NCI-H1105 treated with DMSO at 0.1 percent for 48 hours (cell line): ENCODE data around the gene PRAF2.
A peak's percentile ranks its signal among the peaks of the same experiment; 100 is the strongest.

ENCODE experiments used
- DNase-seq: peaks from one replicate; lab custom pipeline; 2025; lab: John Stamatoyannopoulos, UW

PRAF2 gene, protein sequence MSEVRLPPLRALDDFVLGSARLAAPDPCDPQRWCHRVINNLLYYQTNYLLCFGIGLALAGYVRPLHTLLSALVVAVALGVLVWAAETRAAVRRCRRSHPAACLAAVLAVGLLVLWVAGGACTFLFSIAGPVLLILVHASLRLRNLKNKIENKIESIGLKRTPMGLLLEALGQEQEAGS

DNA sequence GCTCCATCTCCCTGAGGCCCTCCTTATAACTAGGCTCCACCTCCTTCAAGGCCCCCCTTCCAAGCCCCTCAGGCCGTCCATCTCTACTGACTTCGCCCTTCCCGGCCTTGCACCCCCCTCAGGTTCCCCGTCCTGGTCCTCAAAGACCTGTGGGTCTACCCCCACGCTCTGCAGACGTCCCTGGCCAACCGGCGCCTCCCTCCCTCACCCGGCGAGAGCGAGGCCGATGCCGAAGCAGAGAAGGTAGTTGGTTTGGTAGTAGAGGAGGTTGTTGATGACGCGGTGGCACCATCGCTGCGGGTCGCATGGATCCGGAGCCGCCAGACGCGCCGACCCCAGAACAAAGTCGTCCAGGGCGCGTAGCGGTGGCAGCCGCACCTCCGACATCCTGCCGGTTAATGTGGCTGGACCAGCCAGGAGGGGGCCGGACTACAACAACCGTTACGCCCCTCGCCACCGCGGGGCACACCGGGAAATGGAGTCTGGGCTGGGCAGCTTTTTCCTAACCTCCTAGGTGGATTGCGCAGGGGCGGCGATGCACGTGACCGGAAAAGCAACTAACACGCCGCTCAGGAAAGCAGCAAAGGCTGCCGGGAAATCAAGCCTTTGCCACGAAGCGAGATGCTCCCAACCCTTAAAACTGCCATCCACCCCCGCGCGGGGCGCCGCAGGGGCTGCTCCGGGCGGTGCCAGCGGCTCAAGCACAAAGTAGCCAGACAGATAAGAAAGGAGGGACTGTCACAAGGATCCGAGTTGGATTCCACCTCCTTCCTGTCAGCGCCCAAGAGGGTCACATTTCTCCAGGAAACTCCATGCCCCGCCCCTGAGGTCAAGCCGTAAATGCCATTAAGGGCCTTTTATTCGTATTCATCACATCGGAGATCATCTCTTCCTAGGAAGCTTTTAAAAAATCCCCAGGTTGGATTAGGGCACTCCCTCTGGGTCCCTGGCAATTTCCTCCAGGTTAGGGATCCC is at the start of gene PRAF2:
Gene PRAF2, minus strand, starts transcription at position 402 of the 975 bp plus-strand sequence. Its CDS starts 15 bp downstream, at position 387.
- peak; percentile 84 for DNase-seq

DNA sequence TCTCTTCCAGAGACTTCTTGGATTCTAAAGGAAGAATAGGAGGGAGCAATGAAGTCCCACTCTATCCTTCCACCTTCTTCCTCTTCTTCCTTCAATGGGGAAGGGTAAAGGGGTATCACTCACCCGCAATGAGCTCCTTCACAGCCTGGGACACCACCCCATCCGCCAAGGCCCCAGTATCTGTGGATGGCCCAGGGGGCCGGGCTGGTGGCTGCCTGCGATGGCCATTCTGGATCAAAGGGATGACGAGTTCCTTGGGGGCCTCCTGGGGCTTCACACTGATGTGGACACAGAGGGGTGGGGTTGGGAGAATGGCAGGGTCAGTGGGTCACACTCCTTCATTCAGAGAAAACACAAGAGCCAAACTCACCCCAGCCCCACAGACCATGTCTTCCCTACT is 48.7 kb upstream of the PRAF2 start:
- no peak for DNase-seq

- no peak for DNase-seq
These were observed 46.3 kb upstream of the PRAF2 start for GRCh38 chrX:49120091-49120490.

- no peak for DNase-seq
These were observed 43.8 kb upstream of the PRAF2 start for GRCh38 chrX:49117581-49117980.

DNA sequence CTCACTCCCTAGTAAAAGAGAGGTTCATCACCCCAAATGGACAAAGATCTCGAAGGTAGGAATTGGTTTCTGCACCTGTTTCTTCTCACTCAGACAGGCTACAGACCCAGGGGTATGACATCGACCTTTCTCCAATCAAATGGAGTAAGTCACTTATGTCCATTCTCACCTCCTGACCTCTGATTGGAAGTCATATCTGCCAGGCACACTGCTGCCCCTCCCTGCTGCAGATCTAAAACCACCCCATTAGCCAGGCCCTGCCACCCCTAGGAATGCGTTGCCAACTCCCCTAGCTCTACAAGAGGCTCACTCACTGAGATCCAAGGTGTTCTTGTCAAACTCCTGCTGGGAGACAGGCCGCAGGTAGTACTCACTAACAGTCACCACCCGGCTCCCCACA is 42.9 kb upstream of the PRAF2 start:
- DNase-seq, result no peak

- no peak for DNase-seq
These were observed 42.3 kb upstream of the PRAF2 start for GRCh38 chrX:49116076-49116475.

- no peak for DNase-seq
These were observed 38.0 kb upstream of the PRAF2 start for GRCh38 chrX:49111791-49112190.

- no peak for DNase-seq
These were observed 36.6 kb upstream of the PRAF2 start for GRCh38 chrX:49110417-49110816.

- no peak for DNase-seq
These were observed 34.8 kb upstream of the PRAF2 start for GRCh38 chrX:49108641-49109040.

DNA sequence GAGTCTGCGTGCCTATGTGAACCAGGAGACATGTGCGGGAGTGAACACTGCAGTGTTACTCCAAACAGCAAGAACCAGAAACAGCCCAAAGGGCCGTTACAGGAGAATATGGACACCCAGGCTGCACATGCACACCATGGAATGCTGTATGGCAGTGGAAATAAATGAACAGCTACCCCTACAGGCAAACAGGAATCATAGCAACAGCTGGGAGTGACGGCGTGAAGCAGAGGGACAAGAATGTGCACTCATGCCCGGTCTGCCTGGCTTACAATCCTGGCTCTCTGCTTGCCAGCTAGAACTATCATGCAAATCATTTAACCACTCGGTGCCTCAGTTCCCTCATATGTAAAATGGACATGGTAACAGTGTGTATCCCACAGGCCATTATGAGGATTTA is 33.1 kb upstream of the PRAF2 start:
- no peak for DNase-seq

GRCh38 chrX:49106296-49106695 is 32.5 kb upstream of the PRAF2 start:
- no peak for DNase-seq

- DNase-seq, result no peak
These were observed 29.8 kb upstream of the PRAF2 start for GRCh38 chrX:49103637-49104036.

DNA sequence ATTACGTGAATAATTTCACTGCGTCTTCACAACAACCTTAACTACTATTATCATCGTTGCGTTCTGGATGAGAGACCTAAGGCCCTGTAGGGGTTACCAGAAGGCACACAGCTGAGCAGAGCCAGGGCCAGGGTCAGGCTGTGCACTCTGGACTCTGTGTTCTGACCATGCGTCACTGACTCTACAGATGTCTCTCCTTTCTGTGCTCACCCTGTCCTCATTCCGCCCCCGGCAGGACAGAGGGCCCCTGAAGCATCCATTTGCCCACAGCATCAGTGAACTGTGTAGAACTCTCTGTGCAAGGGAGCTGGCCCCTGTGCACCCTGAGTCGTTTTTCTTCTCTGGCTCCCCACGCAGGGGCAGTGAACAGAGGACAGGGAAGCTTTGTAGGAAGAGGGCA is 28.4 kb upstream of the PRAF2 start:
- DNase-seq, result no peak

DNA sequence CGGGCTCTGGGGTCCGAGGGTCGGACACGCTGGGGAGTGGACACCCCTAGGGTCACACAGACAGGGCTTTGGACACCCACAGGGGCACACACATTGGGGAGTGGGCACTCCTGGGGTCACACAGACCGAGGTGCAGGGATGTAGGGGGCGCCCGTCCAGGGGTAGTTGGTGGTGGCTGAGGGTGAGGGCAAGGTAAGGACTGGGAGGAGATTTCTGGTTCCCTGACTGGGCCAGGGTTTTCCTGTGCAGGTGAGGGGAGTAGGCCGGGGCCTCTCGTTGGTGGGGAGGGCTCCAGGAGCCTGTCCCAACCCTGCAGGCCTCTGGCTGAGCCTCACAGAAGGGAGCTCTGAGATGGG is 27.8 kb upstream of the PRAF2 start:
- no peak for DNase-seq

DNA sequence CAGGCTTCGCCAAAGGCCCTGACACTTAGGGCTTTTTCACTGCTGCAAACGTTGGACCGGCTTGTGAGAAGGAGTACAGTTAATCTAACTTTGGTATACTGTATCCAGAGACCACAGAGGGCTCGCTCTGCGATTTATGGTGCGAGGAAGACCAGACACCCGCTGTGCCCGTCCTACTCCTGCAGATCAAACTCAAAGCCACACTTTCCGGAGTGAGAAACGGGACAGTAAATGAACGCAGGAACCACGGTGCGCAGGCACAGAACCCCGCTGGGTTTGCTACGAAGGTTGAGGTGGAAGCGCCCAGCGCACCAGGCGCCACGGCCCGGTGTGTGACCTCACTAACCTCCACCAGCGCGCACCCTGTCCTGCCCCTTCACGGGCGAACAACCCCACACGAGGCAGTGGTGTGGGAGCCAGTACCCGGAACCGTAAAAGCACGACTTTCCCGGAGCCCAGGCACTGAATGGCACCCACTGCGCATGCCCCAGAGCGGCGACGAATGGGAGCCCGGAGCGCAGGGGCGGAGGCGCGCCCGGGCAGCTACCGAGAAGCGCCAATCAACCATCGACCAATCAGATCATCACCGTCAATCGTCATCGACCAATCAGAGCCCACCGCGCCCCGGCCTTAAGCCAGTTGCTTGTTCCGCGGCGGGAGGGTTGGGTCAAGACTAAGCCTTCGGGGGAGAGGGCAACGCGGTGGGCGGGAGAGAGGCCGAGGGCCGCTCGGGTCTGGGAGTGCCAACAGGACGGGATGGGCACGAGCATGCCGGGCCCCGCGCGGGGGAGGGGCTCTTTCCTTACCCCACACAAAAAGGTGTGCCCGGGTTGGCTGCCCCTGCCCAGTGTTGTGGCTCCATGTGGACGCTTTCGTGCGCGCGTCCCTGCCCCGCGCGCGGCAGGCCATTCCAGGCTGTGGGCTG is 27.2 kb upstream of the PRAF2 start:
- peak; percentile 88 for DNase-seq

- no peak for DNase-seq
These were observed 22.6 kb upstream of the PRAF2 start for GRCh38 chrX:49096419-49096818.

DNA sequence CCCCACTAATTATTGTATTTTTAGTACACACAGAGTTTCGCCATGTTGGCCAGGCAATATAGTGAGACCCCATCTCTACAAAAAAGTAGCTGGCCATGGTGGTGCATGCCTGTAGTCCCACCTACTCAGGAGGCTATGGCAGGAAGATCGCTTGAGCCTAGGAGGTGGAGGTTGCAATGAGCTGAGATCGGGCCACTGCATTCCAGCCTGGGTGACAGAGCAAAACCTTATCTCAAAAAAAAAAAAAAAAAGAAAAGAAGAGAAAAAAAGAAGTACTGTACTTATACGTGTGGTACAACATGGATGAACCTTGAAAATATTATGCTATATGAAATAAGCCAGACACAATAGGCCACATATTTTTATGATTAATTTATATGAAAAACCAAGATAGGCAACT is 15.8 kb upstream of the PRAF2 start:
- DNase-seq, result no peak

GRCh38 chrX:49082271-49082871 is 8.6 kb upstream of the PRAF2 start:
- DNase-seq, result no peak

- peak; percentile 27 for DNase-seq
These were observed 6.0 kb upstream of the PRAF2 start, which contains the start of gene WDR45 for GRCh38 chrX:49079489-49080428. TSS of gene WDR45 (minus strand) at chrX:49079887. CDS start at chrX:49078095, 1,792 bp downstream.

DNA sequence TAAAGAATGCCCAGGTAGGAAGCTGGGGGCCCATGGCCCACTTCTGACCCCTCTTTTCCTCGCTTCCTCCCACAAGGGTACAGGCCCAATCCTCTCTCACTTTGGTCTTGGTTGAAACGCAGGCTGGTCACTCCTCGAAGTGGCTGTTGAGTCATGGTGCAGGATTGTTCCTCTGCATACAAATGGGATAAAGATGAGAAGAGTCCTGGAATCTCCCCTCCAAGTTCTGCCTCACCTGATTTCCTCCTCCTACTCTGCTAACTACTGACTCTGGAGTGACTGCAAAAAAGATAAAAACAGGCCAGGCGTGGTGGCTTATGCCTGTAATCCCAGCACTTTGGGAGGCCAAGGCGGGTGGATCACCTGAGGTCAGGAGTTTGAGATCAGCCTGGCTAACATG is 4.1 kb upstream of the PRAF2 start:
- DNase-seq, result no peak

DNA sequence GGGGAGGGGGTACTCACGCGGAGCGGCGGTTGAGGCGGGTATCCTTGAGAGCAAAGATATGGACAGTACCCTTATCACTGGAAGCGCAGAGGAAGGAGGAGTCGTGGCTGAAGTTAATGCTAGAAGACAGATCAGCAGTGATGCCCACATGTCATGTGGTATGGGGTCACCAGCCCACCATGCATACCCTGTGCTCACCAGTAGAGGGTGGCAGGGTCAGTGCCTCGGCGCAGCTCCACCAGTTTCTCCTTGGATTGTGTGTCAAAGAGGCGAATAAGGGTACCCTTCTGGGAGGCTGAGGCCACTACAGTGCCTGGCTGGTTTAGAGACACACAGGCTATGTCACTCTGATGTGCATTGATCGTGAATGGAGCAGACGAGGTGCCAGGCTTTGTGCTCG is 1.5 kb upstream of the PRAF2 start:
- DNase-seq, result no peak
